Tibial nerve (tissue), 4 donors: ENCODE data around the gene CTDSP2.

Source experiments
- CTCF ChIP-seq, 5 experiments: fragments of 200-600 bp in 3 of 5; fragments of 450-650 bp in 2 of 5; sonication (generic) in 3 of 5; IDR thresholded peaks; one replicate each; pipeline ENCODE4 v1.5.1; 2016 to 2019; ENCODE audit warnings: antibody characterized with exemption in 5 of 5, mild to moderate bottlenecking in 3 of 5, moderate library complexity in 2 of 5
- EP300 ChIP-seq, 2 donors: sonication (generic); formaldehyde crosslinking; IDR thresholded peaks; one replicate each; pipeline ENCODE4 v1.6.1; 2017; ENCODE audit warnings: antibody characterized with exemption in 2 of 2, mild to moderate bottlenecking in 1 of 2
- POLR2A ChIP-seq, 2 donors: fragments of 450-650 bp; IDR thresholded peaks; one replicate each; pipeline ENCODE4 v1.6.1; 2017; ENCODE audit warnings: antibody characterized with exemption in 2 of 2, mild to moderate bottlenecking in 2 of 2, moderate library complexity in 2 of 2

GRCh38 chr12:57882575-57882974, 36.0 kb upstream of the CTDSP2 start:
- no peak for TF ChIP-seq POLR2A (IDR thresholded peaks at IDR 0.05)
- no peak for TF ChIP-seq CTCF (IDR thresholded peaks at IDR 0.05)
- no peak for TF ChIP-seq EP300 (IDR thresholded peaks at IDR 0.05)
